H1 (cell line): ENCODE results near the gene KRTAP2-4. TPM values are rescaled to one million over a fixed set of nuclear protein-coding genes. Genes with fewer than 3 reads are reported as not detected.

ENCODE experiments used
- ASH2L ChIP-seq: fragments of 200-600, 300-600 bp; sonication (generic); IDR thresholded peaks from one replicate; pipeline ENCODE4 v1.7.1; 2017; ENCODE audit warnings: low read length
- CHD7 ChIP-seq: fragments of 300-600 bp; sonication (generic); IDR thresholded peaks from 2 replicates; pipeline ENCODE4 v1.7.1; 2012; ENCODE audit warnings: low read length, moderate library complexity, mild to moderate bottlenecking, inconsistent platforms; ENCODE audit not compliant: insufficient replicate concordance
- CTBP2 ChIP-seq: IDR thresholded peaks from 2 replicates; pipeline ENCODE4 v1.7.0; 2011; ENCODE audit warnings: borderline replicate concordance, mild to moderate bottlenecking, moderate library complexity, mixed read lengths, low read length; ENCODE audit not compliant: insufficient read depth, insufficient read length
- FOSL1 ChIP-seq: IDR thresholded peaks from 2 replicates; pipeline ENCODE4 v1.6.1; 2011; ENCODE audit warnings: mild to moderate bottlenecking, low read depth, low read length, moderate library complexity; ENCODE audit not compliant: insufficient read depth
- HDAC6 ChIP-seq: IDR thresholded peaks from one replicate; pipeline ENCODE4 v1.7.1; 2012; ENCODE audit warnings: low read depth, mild to moderate bottlenecking, inconsistent platforms, low read length, moderate library complexity
- MAFK ChIP-seq: IDR thresholded peaks from 2 replicates; pipeline ENCODE4 v1.6.1; 2012; ENCODE audit warnings: low read depth, mild to moderate bottlenecking, improper control_type of control experiment, low read length
- RFX5 ChIP-seq: IDR thresholded peaks from 2 replicates; pipeline ENCODE4 v1.6.1; 2011; ENCODE audit warnings: low read depth, low read length, improper control_type of control experiment, borderline replicate concordance
- polyA plus RNA-seq, 7 experiments: library from polyadenylated mRNA; depleted of rRNA in 3 of 7; stranded (reverse) in 5 of 7; unstranded in 2 of 7; fragments of >200 nt in 5 of 7; fragments of 200-250 nt in 2 of 7; gene quantifications; 1 replicate in 5 of 7; 2 replicates in 1 of 7; 4 replicates in 1 of 7; pipeline versions ENCODE4 v1.2.1 to v1.2.3, GENCODE V29; 2011 to 2013; ENCODE audit warnings: missing spikeins in 2 of 7, mixed read lengths in 2 of 7
- total RNA-seq: library from RNA; stranded (reverse); fragmentation: NEBNext Ultra II Directional; extraction: Animal tissue kit (Norgen Biotek cat#: 25700); gene quantifications from 2 replicates; pipeline ENCODE4 v1.2.1, GENCODE V29; 2021
- TF ChIP-seq, protein P1 (sequence below): IDR thresholded peaks from 2 replicates; pipeline ENCODE4 v1.6.1; 2012; ENCODE audit warnings: inconsistent platforms

Gene KRTAP2-4
- total and polyA plus RNA-seq, 2 of the 8 experiments (the other 6 are each of a cell fraction or from before 2014, with no cell fraction given) = not detected

- no peak for TF ChIP-seq CHD7
- TF ChIP-seq HDAC6 = no peak
- no peak for TF ChIP-seq MAFK
- TF ChIP-seq ASH2L = no peak
- no peak for TF ChIP-seq CTBP2
- no peak for TF ChIP-seq RFX5
- TF ChIP-seq, protein P1, sequence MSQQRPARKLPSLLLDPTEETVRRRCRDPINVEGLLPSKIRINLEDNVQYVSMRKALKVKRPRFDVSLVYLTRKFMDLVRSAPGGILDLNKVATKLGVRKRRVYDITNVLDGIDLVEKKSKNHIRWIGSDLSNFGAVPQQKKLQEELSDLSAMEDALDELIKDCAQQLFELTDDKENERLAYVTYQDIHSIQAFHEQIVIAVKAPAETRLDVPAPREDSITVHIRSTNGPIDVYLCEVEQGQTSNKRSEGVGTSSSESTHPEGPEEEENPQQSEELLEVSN = no peak
- TF ChIP-seq FOSL1 = no peak
Measured at GRCh38 chr17:41037853-41038350, 27.8 kb downstream of the KRTAP2-4 start (continued).
